Measurements from ENCODE around the gene IL18. TPM values are rescaled to one million over a fixed set of nuclear protein-coding genes. Genes with fewer than 3 reads are reported as not detected.

Gene IL18
- total and polyA plus RNA-seq, 2 of the 8 experiments (the other 6 are each of a cell fraction or from before 2014, with no cell fraction given), result 0.29 to 0.84 TPM

DNA sequence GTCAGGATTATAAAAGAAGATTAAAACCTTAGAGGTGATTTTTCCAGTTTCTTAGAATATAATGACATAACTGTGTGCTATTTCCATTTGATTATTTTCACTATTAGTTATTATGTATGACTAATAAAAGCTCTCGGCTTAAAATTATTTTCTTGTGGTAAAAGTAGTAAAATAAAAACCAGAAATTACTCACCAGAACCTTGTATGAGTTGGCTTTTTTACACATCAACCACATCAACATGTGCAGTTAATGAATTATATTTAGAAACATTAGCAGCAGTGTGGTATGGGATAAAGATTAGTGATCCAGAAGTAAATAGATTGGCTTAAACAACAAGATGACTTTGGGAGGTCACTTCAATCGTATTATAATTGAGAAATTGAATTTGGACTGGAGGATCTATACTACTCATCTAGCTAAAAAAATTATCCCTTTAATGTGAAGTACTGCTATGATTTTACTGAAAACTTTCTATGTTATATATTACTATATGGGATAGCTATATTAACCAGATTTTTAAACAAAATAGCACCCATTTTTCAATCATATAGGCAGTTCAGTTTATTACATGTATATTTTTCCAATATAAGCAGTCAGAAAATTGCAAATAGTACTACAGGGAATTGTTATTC is 8.6 kb upstream of the IL18 start:
- H3K56ac ChIP-seq (replicated peaks; ENCODE audit: insufficient read length, low read depth, low read length), result no peak overlapping the region
- H3K4me2 ChIP-seq (ENCODE audit: insufficient read depth in 1 of 2, low read depth in 2 of 2, low read length in 2 of 2), result no peak overlapping the region
- peaks cover 0 to 3% (median 0%) of the 10 kb centered on the region in 4 experiments; a peak in 1 of 7 replicates for H3K4me1 ChIP-seq (replicated peaks in 1 of 4; ENCODE audit: control insufficient read depth in 3 of 4, insufficient read depth in 4 of 4, low read length in 3 of 4)
- FAIRE-seq (no peak), DNase-seq (ENCODE audit: low read depth in 1 of 2, low spot score in 2 of 2) (no peak)
- no peak overlapping the region for H2BK5ac ChIP-seq (ENCODE audit: low read depth, low read length)
- H4K8ac ChIP-seq (ENCODE audit: extremely low read depth, insufficient read depth, low read length), result no peak overlapping the region
- no peak overlapping the region for H2BK20ac ChIP-seq (ENCODE audit: low read length)
- no peak overlapping the region for H3K4ac ChIP-seq (replicated peaks; ENCODE audit: insufficient read length, low read depth, low read length)
- no peak overlapping the region for H2AFZ ChIP-seq (ENCODE audit: low read length)
- H3K27ac ChIP-seq (ENCODE audit: low read depth, low read length), result no peak overlapping the region
- no peaks in the 10 kb centered on the region for H3K23me2 ChIP-seq (ENCODE audit: low read depth, low read length)
- no peaks in the 10 kb centered on the region for H3K9me3 ChIP-seq (ENCODE audit: insufficient read depth in 2 of 2, low read depth in 1 of 2, low read length in 1 of 2)
- no peak overlapping the region for H3K18ac ChIP-seq (ENCODE audit: extremely low read depth, low read length)
- H3K79me1 ChIP-seq (ENCODE audit: low read depth, low read length), result no peaks in the 10 kb centered on the region
- no peaks in the 10 kb centered on the region for H4K20me1 ChIP-seq (replicated peaks in 1 of 2; ENCODE audit: control insufficient read depth in 1 of 2, insufficient read depth in 2 of 2, low read length in 2 of 2)
- no peaks in the 10 kb centered on the region for H3K36me3 ChIP-seq (ENCODE audit: control insufficient read depth in 2 of 4, insufficient read depth in 4 of 4, low read length in 3 of 4)
- H3K4me3 ChIP-seq (ENCODE audit: extremely low read depth in 1 of 4, insufficient read depth in 2 of 4, low read depth in 3 of 4, low read length in 4 of 4), result no peak overlapping the region
- H3K23ac ChIP-seq (ENCODE audit: insufficient read length), result no peak overlapping the region
- 92% methylated on average over 2 of the region's 2 CpGs; no CpG with 5 or more reads in 1 of the 2 experiments for WGBS, 2 experiments (ENCODE audit: extremely low coverage in 1 of 2, insufficient coverage in 1 of 2, insufficient read length in 1 of 2, insufficient replicate concordance in 2 of 2, low coverage in 1 of 2, low lambda C conversion rate in 2 of 2, missing lambda C conversion rate in 1 of 2)
- H3K14ac ChIP-seq (ENCODE audit: insufficient read length), result no peak overlapping the region
- H2BK12ac ChIP-seq (ENCODE audit: low read depth, low read length), result no peak overlapping the region
- H2AK5ac ChIP-seq (ENCODE audit: low read depth, low read length), result no peak overlapping the region
- POLR2A ChIA-PET (ENCODE audit: partially characterized antibody), result interaction anchor here (0.6 kb wide), 2 partner anchors 198 to 435 kb away, joined by 3 read pairs; no protein-coding TSS in a partner anchor
- H4K91ac ChIP-seq (replicated peaks; ENCODE audit: insufficient read length, low read length), result no peak overlapping the region
- no peaks in the 10 kb centered on the region for H3K79me2 ChIP-seq (ENCODE audit: control insufficient read depth in 1 of 2, insufficient read depth in 2 of 2, low read length in 2 of 2)
- H3K9ac ChIP-seq (replicated peaks in 1 of 4; ENCODE audit: extremely low read depth in 1 of 4, low read depth in 3 of 4, low read length in 3 of 4), result no peak overlapping the region
- no peaks in the 10 kb centered on the region for H3K27me3 ChIP-seq (replicated peaks in 1 of 4; ENCODE audit: control insufficient read depth in 3 of 4, extremely low read depth in 1 of 4, insufficient read depth in 3 of 4, low read length in 3 of 4)
- no peak overlapping the region for H2BK120ac ChIP-seq (replicated peaks; ENCODE audit: low read depth, low read length)
- no peak overlapping the region for H2BK15ac ChIP-seq (ENCODE audit: low read length)
- H4K5ac ChIP-seq (ENCODE audit: insufficient read length, low read depth, low read length), result no peak overlapping the region
- CTCF ChIA-PET (ENCODE audit: partially characterized antibody), result interaction anchor here (0.6 to 2.9 kb wide), 5 partner anchors 59 to 1237 kb away, joined by 3 to 17 read pairs (median 3); no protein-coding TSS in a partner anchor
- TF ChIP-seq RXRA (IDR thresholded peaks at IDR 0.05; ENCODE audit: insufficient read depth, low read depth, low read length) (no peak), EGR1 (IDR thresholded peaks at IDR 0.05; ENCODE audit: borderline replicate concordance, low read depth, low read length) (no peak), PHF8 (conservative IDR thresholded peaks at IDR 0.05; ENCODE audit: low read depth, low read length) (no peak), TCF12 (IDR thresholded peaks at IDR 0.05; ENCODE audit: low read depth, low read length) (no peak), HDAC6 (IDR thresholded peaks at IDR 0.05; ENCODE audit: low read depth, low read length) (no peak), CTBP2 (IDR thresholded peaks at IDR 0.05; ENCODE audit: borderline replicate concordance, insufficient read depth, insufficient read length, low read length) (no peak), HDAC2 (IDR thresholded peaks at IDR 0.05; ENCODE audit: borderline replicate concordance in 1 of 2, low read depth in 2 of 2, low read length in 2 of 2) (no peak), KDM5A (IDR thresholded peaks at IDR 0.05; ENCODE audit: low read length) (no peak), YY1 (IDR thresholded peaks at IDR 0.05; ENCODE audit: low read depth, low read length) (no peak), CBX8 (IDR thresholded peaks at IDR 0.05; ENCODE audit: borderline replicate concordance, low read depth, low read length) (no peak), BACH1 (IDR thresholded peaks at IDR 0.05; ENCODE audit: low read length) (no peak), TEAD4 (IDR thresholded peaks at IDR 0.05; ENCODE audit: low read depth, low read length) (no peak), ASH2L (IDR thresholded peaks at IDR 0.05; ENCODE audit: low read length) (no peak), NRF1 (IDR thresholded peaks at IDR 0.05; ENCODE audit: low read depth, low read length) (no peak)

Data from H1 (cell line).